Measurements from ENCODE around the gene ABCA13.

ABCA13 gene

DNA sequence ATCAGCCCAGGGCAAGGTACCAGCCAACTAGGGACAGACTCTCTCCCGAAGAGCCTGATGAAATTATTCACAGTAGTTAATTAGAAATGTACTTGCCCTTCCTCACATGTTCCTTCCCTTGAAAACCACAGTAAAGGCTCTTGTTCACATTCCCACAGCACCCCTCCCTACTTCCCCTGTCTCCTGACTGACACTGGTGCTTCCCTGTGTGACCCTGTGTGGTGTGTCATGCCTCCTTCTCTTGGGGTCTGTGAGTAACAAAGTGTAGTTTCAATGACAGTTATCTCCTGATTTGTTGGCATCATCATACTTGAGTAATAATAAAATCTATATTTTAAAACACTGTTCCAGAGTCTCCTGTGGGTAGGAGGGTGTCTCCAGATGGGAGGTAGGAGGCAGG is 209.7 kb downstream of the ABCA13 start:
- Mint-ChIP-seq H3K4me1 (no peaks in the 10 kb centered on the region), H3K27ac (ENCODE audit: low read depth) (no peak overlapping the region), H3K27me3 (no peaks in the 10 kb centered on the region), H3K4me3 (no peak overlapping the region), H3K9me3 (no peaks in the 10 kb centered on the region), H3K36me3 (ENCODE audit: insufficient read depth) (no peaks in the 10 kb centered on the region)
- ATAC-seq (replicated peaks; ENCODE audit: extremely low read depth, poor library complexity, severe bottlenecking): no peak
- no peak for DNase-seq (ENCODE audit: low spot score in 2 of 2)

DNA sequence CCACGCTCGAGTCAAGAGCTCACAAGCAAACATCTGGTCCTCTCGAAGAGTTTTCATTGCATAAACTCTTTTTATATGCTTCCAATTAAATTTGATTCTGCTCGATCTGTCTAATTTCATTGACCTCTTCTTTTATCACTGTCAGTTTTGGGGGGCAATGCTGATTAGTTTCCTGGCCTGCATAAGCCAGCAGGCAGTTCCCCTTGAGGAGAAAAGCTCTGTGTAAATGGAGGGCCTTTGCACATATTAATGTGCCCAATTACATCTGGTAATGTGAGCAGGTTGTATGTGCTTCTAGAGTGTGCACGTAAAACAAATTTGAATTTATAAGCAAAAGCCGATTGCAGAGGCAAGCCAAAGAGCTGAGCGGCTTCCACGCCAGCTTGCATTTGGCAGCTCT is 210.3 kb downstream of the ABCA13 start:
- DNase-seq (ENCODE audit: low spot score in 2 of 2) (no peak), ATAC-seq (replicated peaks; ENCODE audit: extremely low read depth, poor library complexity, severe bottlenecking) (no peak)
- H3K36me3 Mint-ChIP-seq (ENCODE audit: insufficient read depth): no peaks in the 10 kb centered on the region
- H3K27ac Mint-ChIP-seq (ENCODE audit: low read depth): no peak overlapping the region
- no peaks in the 10 kb centered on the region for H3K27me3 Mint-ChIP-seq
- H3K4me3 Mint-ChIP-seq: no peak overlapping the region
- no peaks in the 10 kb centered on the region for H3K9me3 Mint-ChIP-seq
- H3K4me1 Mint-ChIP-seq: no peaks in the 10 kb centered on the region

DNA sequence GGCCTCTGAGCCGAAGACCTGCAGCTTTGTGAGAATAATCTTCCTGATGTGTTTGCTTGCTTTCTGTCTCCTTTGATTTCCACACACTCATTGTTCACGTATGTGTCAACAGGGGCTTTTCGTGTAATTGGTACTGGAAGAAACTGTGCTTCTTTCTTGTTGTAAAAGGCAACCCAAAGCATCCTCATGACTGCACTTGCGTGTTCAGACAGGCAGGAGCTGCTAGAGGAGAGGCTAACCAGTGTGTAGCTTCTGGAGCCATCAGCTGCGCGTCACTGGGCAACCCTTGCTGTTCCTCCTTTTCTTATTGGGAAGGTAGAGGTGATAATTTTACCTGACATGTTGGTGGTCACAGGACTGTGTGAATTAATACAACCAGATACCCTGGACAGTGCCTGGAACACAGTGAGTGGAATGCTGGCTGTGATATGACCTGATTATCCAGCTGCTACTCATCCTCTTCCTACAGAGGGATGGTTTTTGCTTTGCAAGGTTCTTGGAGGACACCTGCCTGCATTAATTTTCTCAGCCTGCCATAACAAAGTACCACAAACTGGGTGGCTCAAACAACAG is 213.0 kb downstream of the ABCA13 start:
- Mint-ChIP-seq H3K4me3 (no peak overlapping the region), H3K4me1 (no peaks in the 10 kb centered on the region), H3K27me3 (no peaks in the 10 kb centered on the region), H3K27ac (ENCODE audit: low read depth) (no peak overlapping the region), H3K36me3 (ENCODE audit: insufficient read depth) (no peaks in the 10 kb centered on the region), H3K9me3 (no peaks in the 10 kb centered on the region)
- ATAC-seq (replicated peaks; ENCODE audit: extremely low read depth, poor library complexity, severe bottlenecking) (no peak), DNase-seq (ENCODE audit: low spot score in 2 of 2) (no peak)

DNA sequence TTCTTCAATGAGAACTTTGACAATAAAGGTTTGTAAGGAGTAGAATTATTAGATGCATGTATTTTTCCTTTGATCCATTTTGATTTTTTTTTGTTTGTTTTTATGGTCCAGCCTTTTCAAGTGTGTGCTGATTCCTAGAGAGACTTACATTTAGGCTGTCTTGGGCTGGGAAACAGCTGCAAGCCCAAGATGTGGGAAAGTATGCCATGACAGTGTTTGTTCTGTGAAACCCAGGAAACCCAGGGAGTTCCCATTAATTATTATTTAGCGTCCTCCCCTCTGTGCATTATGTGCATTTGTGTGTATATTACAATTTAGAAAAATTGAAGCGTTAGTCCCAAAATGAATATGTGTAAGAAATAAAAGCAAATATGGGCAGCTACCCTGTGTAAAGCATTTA is 216.7 kb downstream of the ABCA13 start:
- Mint-ChIP-seq H3K4me3 (no peak overlapping the region), H3K27ac (ENCODE audit: low read depth) (no peak overlapping the region), H3K9me3 (peaks cover 4% of the 10 kb centered on the region), H3K4me1 (no peaks in the 10 kb centered on the region), H3K27me3 (no peaks in the 10 kb centered on the region), H3K36me3 (ENCODE audit: insufficient read depth) (no peaks in the 10 kb centered on the region)
- no peak for ATAC-seq (replicated peaks; ENCODE audit: extremely low read depth, poor library complexity, severe bottlenecking)
- no peak for DNase-seq (ENCODE audit: low spot score in 2 of 2)

DNA sequence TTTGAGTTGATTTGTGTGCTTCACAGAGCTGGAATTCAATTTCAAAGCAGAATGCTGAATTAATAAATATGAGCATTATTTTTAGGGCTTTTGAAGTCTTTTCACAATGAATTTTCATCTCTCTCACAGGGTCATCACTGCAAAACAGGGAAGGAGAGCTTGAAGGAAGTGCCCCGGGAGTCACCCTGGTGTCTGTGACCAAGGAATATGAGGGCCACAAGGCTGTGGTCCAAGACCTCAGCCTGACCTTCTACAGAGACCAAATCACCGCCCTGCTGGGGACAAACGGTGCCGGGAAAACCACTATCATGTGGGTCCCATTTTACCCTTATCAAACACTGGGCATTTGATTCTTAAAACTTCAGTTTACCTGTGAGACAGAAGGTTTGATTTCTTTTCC is 217.7 kb downstream of the ABCA13 start:
- Mint-ChIP-seq H3K36me3 (ENCODE audit: insufficient read depth) (no peaks in the 10 kb centered on the region), H3K27me3 (peaks cover 1% of the 10 kb centered on the region), H3K4me3 (no peak overlapping the region), H3K4me1 (no peaks in the 10 kb centered on the region), H3K9me3 (peaks cover 7% of the 10 kb centered on the region), H3K27ac (ENCODE audit: low read depth) (no peak overlapping the region)
- DNase-seq (ENCODE audit: low spot score in 2 of 2) (no peak), ATAC-seq (replicated peaks; ENCODE audit: extremely low read depth, poor library complexity, severe bottlenecking) (no peak)

DNA sequence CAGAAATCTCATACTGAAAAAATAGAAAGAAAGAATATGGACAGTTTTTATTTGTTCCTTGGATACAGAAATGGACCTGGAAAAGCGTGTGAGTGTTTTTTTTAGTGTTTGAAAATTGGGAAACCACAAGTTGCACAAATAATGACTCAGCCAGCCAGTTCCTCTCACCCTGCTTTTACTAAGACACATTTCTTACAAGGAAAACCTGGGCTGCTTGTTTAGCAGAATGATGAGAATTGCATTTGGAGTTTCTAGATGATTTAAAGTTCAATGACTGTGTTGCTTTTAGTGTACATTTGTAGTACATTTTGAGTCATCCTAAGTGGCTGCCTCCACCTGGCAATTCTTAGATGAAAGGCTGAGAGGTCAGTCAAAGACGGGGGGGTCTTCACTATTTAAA is 218.7 kb downstream of the ABCA13 start:
- H3K36me3 Mint-ChIP-seq (ENCODE audit: insufficient read depth): no peaks in the 10 kb centered on the region
- H3K9me3 Mint-ChIP-seq: peaks cover 14% of the 10 kb centered on the region
- peaks cover 11% of the 10 kb centered on the region for H3K27me3 Mint-ChIP-seq
- no peak for DNase-seq (ENCODE audit: low spot score in 2 of 2)
- H3K27ac Mint-ChIP-seq (ENCODE audit: low read depth): no peak overlapping the region
- no peak overlapping the region for H3K4me3 Mint-ChIP-seq
- no peak for ATAC-seq (replicated peaks; ENCODE audit: extremely low read depth, poor library complexity, severe bottlenecking)
- no peaks in the 10 kb centered on the region for H3K4me1 Mint-ChIP-seq

DNA sequence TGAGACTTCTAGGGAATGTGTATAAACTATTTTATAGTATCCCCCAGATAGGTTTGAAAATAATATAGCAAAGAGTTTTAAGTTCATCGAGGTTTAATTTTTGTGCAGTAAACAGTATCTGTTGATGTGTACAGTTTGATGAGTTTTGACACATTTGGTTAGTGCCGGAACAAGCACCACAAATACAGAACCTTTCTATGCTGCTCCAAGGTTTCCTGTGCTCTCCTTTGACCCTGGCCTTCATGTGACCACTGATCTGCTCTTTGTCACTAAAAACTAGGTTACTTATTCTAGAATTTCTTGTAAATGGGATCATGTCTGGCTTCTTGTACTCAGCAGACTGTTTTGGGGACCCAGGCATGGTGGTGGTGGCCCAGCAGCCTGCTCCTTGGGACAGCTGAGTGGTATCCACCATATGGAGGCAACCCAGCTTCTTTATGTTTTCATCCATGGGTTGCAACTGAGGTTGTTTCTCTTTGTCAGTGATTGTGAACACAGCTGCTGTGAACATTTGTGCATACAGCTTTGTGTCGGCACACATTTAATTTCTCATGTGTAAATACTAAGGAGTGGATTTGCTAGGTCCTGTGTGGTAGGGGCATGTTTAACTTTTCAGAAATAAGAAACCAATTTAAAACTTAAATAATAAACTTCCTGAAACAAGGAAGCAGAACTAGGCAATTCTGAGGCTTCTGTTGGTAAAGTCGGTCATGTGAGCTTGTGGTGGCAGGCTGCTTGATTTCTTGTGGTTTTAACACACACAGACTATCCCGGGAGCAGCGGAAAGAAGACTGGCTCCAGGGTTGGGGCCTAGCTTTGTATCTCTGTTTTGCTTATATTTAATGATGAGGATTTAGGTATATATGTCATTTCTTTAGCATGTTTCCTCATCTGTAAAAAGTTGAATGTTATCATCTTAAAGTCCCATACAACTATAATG is 219.4 kb downstream of the ABCA13 start:
- peaks cover 14% of the 10 kb centered on the region for H3K9me3 Mint-ChIP-seq
- no peak overlapping the region for H3K4me3 Mint-ChIP-seq
- no peaks in the 10 kb centered on the region for H3K36me3 Mint-ChIP-seq (ENCODE audit: insufficient read depth)
- H3K4me1 Mint-ChIP-seq: no peaks in the 10 kb centered on the region
- DNase-seq (ENCODE audit: low spot score in 2 of 2): no peak
- H3K27me3 Mint-ChIP-seq: peaks cover 11% of the 10 kb centered on the region
- no peak overlapping the region for H3K27ac Mint-ChIP-seq (ENCODE audit: low read depth)
- no peak for ATAC-seq (replicated peaks; ENCODE audit: extremely low read depth, poor library complexity, severe bottlenecking)

DNA sequence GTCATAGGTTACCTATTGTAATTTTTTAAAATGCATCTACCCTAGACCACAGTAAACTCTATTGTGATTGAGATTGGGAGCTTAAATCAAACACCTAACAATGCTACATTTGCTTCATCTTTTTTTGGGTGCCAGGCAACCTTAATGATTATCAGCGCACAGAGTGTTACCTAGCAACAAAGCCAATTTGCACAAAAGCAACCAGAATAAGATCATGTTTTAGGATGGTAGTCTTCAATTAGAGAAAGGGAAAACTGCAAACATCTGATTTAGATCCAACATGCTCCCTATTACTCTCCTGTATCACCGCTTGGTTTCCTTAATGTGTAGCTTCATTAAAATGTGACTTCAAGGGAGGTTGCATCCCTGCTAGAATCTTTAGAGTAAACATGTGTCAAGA is 226.9 kb downstream of the ABCA13 start:
- DNase-seq (ENCODE audit: low spot score in 2 of 2) (no peak), ATAC-seq (replicated peaks; ENCODE audit: extremely low read depth, poor library complexity, severe bottlenecking) (no peak)
- Mint-ChIP-seq H3K36me3 (ENCODE audit: insufficient read depth) (no peaks in the 10 kb centered on the region), H3K27me3 (peaks cover 11% of the 10 kb centered on the region), H3K4me1 (no peaks in the 10 kb centered on the region), H3K4me3 (no peak overlapping the region), H3K27ac (ENCODE audit: low read depth) (no peak overlapping the region), H3K9me3 (peaks cover 8% of the 10 kb centered on the region)

DNA sequence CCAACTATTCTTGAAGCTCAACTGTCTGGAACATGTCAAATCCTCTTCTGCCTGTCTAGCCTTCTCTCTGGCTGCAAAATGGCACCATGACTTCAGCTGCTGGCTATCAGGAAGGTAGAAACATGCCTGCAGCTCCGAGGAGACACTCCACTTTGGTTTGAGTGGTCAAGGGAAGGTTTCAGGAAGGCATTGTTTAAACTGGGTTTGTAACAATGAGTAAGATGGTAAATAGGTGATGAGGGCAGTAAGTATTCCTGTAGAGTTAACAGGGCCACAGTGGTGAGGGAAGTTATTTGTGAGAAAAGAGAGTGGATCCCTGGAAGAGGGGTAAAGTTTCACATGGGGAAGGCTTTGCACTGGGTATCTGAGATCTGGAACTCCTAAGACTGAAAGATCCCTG is 231.5 kb downstream of the ABCA13 start:
- Mint-ChIP-seq H3K36me3 (ENCODE audit: insufficient read depth) (peaks cover 2% of the 10 kb centered on the region), H3K4me1 (no peaks in the 10 kb centered on the region), H3K27me3 (no peaks in the 10 kb centered on the region), H3K27ac (ENCODE audit: low read depth) (no peak overlapping the region), H3K4me3 (no peak overlapping the region), H3K9me3 (no peaks in the 10 kb centered on the region)
- ATAC-seq (replicated peaks; ENCODE audit: extremely low read depth, poor library complexity, severe bottlenecking) (no peak), DNase-seq (ENCODE audit: low spot score in 2 of 2) (no peak)

DNA sequence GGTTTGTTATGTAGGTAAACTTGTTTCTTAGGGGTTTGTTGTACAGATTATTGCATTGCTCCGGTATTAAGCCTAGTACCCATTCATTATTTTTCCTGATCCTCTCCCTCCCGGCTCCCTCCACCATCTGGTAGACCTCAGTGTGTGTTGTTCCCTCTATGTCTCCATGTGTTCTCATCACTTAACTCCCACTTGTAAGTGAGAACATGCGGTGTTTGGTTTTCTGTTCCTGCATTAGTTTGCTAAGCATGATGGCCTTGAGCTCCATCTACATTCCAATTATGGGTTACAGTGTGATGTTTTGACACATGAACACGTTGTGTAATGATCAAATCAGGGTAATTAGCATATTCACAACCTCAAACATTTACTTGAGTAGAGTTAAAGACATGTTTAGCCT is 237.5 kb downstream of the ABCA13 start:
- Mint-ChIP-seq H3K4me3 (no peak overlapping the region), H3K36me3 (ENCODE audit: insufficient read depth) (no peaks in the 10 kb centered on the region), H3K9me3 (no peaks in the 10 kb centered on the region), H3K27me3 (no peaks in the 10 kb centered on the region), H3K4me1 (no peaks in the 10 kb centered on the region), H3K27ac (ENCODE audit: low read depth) (no peak overlapping the region)
- no peak for ATAC-seq (replicated peaks; ENCODE audit: extremely low read depth, poor library complexity, severe bottlenecking)
- DNase-seq (ENCODE audit: low spot score in 2 of 2): no peak

DNA sequence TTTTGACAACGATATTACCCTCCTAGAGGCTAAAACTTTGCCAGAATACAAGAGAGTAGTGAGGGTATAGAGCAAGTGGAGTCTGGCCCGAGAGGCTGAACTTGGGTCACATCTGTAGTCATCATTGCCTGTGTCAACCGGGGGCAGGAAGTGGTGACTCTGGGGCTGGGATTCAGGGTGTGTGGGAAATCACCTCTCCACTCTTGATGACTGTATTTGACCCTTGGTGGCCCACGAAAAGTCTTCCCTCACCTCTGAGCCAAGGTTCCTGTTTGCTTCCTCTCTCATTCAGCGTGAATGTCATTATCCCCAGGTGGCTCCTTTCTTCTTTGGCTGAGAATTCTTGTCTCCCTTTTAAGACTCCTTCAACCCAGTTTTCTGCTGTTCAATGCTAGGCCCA is 240.4 kb downstream of the ABCA13 start:
- Mint-ChIP-seq H3K27ac (ENCODE audit: low read depth) (no peak overlapping the region), H3K9me3 (no peaks in the 10 kb centered on the region), H3K4me3 (no peak overlapping the region), H3K27me3 (peaks cover 4% of the 10 kb centered on the region), H3K4me1 (no peaks in the 10 kb centered on the region), H3K36me3 (ENCODE audit: insufficient read depth) (no peaks in the 10 kb centered on the region)
- DNase-seq (ENCODE audit: low spot score in 2 of 2) (no peak), ATAC-seq (replicated peaks; ENCODE audit: extremely low read depth, poor library complexity, severe bottlenecking) (no peak)

DNA sequence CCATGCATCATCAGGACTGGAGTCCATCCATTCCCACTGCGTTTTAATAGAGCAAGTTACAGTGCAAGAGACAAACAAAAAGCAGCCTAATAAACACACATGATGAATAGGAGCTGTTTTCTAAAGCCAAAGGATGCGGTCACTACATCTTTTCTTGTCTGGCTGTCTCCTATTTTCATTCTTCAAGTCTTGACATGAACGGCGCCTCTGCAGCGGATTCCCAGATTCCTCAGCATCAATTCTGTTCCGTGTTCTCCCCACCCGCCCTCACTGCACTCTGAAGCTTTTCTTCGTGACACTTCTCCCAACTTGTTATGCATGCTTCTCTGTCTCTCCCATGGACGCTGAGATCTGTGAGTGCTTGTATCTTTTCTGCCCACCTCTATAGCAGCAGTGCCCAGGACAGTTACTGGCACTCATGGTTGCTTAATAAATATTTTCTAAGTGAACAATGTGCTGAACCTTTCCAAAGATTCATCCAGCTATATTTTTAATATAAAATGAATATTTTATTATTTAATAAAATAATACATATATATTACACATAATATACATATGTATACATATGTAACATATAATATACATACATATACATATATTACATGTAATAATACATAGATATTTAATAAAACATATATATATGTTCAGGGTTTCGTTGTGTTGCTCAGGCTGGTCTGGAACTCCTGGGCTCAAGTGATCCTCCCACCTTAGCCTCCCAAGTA is 242.9 kb downstream of the ABCA13 start:
- H3K9me3 Mint-ChIP-seq: no peaks in the 10 kb centered on the region
- H3K27me3 Mint-ChIP-seq: peaks cover 9% of the 10 kb centered on the region
- ATAC-seq (replicated peaks; ENCODE audit: extremely low read depth, poor library complexity, severe bottlenecking) (no peak), DNase-seq (ENCODE audit: low spot score in 2 of 2) (no peak)
- no peaks in the 10 kb centered on the region for H3K4me1 Mint-ChIP-seq
- no peaks in the 10 kb centered on the region for H3K36me3 Mint-ChIP-seq (ENCODE audit: insufficient read depth)
- no peak overlapping the region for H3K4me3 Mint-ChIP-seq
- H3K27ac Mint-ChIP-seq (ENCODE audit: low read depth): no peak overlapping the region

All from central memory CD8-positive, alpha-beta T cell (primary cell).